Measurements from ENCODE around the gene ICA1L.

ICA1L gene

DNA sequence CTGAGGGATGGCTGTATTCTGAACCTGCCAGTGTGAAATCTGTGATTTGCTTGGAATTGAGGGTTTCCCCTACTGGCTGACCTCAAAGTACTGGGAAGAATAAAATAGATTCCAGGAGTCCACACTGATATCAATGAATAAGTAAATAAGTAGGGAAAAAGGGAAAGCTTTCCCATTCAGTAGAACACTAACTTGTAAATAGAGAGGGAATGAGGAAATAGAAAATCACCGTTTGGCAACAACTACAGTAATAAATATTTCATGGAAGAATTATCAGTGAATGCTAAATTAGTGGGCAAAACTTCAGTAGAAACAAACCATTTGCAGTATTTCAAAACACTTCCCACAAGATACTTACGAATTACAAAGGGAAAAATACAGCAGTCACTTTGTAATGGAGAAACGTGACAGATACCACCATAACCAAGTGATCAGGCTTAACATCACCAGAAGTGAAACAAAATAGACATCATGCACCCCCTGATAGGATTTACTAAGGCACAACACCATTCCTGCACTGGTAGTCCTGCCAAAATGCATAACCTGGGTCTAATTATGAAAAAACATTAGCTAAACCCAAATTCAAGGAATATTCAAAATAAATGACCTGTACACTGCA lies 88.5 kb downstream of the ICA1L start:
- no peaks in the 10 kb centered on the region for H3K27me3 ChIP-seq (replicated peaks in 2 of 5; ENCODE audit: control insufficient read depth in 4 of 5, insufficient read depth in 5 of 5, low read length in 4 of 5)
- H3K4me3 ChIP-seq (ENCODE audit: control insufficient read depth in 1 of 7, extremely low read depth in 1 of 7, insufficient read depth in 4 of 7, low read depth in 2 of 7, low read length in 6 of 7) = no peak overlapping the region
- 100% methylated on average over 1 of the region's 3 CpGs for WGBS (ENCODE audit: insufficient coverage)
- H3K27ac ChIP-seq (ENCODE audit: insufficient read depth in 1 of 2, low read depth in 1 of 2, low read length in 2 of 2, poor library complexity in 1 of 2, severe bottlenecking in 2 of 2) = no peak overlapping the region
- CTCF ChIA-PET = no interaction called here
- POLR2A ChIA-PET = no interaction called here
- H3K9me3 ChIP-seq (ENCODE audit: control extremely low read depth in 1 of 5, control insufficient read depth in 4 of 5, insufficient read depth in 2 of 5, low read depth in 1 of 5, low read length in 4 of 5) = no peaks in the 10 kb centered on the region
- peaks cover 3 to 42% (median 9%) of the 10 kb centered on the region in 4 experiments for H3K36me3 ChIP-seq (ENCODE audit: control insufficient read depth in 4 of 4, insufficient read depth in 4 of 4, low read length in 3 of 4)
- H3K4me1 ChIP-seq (ENCODE audit: control extremely low read depth in 1 of 4, control insufficient read depth in 4 of 4, insufficient read depth in 4 of 4, low read length in 3 of 4) = no peaks in the 10 kb centered on the region
- DNase-seq = no peak

DNA sequence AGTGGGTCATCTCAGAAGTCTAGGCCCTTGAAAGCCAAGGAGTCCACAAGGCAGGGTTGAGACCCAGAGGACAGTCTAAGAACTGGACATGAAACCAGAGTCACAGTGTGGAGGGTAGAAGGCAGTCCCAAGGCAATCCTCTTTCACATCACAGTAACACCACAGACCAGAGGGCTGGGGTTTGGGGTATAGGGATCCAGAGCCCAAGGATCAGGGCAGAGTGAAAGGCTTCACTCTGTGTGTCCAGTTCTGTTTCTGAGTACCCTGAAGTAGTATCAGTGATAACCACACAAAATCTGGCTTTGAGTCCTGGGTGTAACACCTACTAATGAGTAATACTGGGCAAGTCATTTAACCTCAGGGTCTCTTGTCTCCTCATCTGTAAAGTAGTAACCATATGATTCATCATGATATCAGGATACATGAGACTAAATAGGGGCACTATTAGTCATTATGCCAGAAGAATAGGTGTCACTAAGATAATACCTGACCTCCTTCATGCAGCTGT lies 91.0 kb downstream of the ICA1L start:
- no peak overlapping the region for H3K4me3 ChIP-seq (ENCODE audit: control insufficient read depth in 1 of 7, extremely low read depth in 1 of 7, insufficient read depth in 4 of 7, low read depth in 2 of 7, low read length in 6 of 7)
- H3K9me3 ChIP-seq (ENCODE audit: control extremely low read depth in 1 of 5, control insufficient read depth in 4 of 5, insufficient read depth in 2 of 5, low read depth in 1 of 5, low read length in 4 of 5) = no peaks in the 10 kb centered on the region
- ChIA-PET POLR2A (no interaction called here), CTCF (no interaction called here)
- H3K27ac ChIP-seq (ENCODE audit: insufficient read depth in 1 of 2, low read depth in 1 of 2, low read length in 2 of 2, poor library complexity in 1 of 2, severe bottlenecking in 2 of 2) = no peak overlapping the region
- peaks cover 2 to 34% (median 7%) of the 10 kb centered on the region in 4 experiments for H3K36me3 ChIP-seq (ENCODE audit: control insufficient read depth in 4 of 4, insufficient read depth in 4 of 4, low read length in 3 of 4)
- no peaks in the 10 kb centered on the region for H3K4me1 ChIP-seq (ENCODE audit: control extremely low read depth in 1 of 4, control insufficient read depth in 4 of 4, insufficient read depth in 4 of 4, low read length in 3 of 4)
- no peaks in the 10 kb centered on the region for H3K27me3 ChIP-seq (replicated peaks in 2 of 5; ENCODE audit: control insufficient read depth in 4 of 5, insufficient read depth in 5 of 5, low read length in 4 of 5)
- no peak for DNase-seq

DNA sequence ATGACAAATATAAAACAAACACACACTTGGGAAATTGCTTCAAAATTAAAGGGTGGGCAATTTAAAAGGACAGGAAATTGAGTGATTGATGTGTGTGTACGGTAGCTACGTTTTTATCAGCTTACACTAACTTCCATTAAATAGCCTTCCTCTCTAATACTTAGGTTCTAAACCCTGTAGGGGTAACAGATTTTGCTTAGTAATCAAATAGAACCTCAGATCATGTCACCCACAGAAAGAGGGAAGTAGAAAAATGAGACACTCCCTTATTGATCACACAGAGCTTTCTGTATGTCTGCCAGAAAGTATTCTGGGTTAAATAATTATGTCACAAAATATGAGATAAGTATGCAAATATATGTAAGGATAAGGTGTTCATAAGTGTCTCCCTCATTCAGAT lies 93.3 kb downstream of the ICA1L start:
- Histone ChIP-seq H3K9me3 (ENCODE audit: control extremely low read depth in 1 of 5, control insufficient read depth in 4 of 5, insufficient read depth in 2 of 5, low read depth in 1 of 5, low read length in 4 of 5) (no peaks in the 10 kb centered on the region), H3K27ac (ENCODE audit: insufficient read depth in 1 of 2, low read depth in 1 of 2, low read length in 2 of 2, poor library complexity in 1 of 2, severe bottlenecking in 2 of 2) (no peak overlapping the region), H3K4me1 (ENCODE audit: control extremely low read depth in 1 of 4, control insufficient read depth in 4 of 4, insufficient read depth in 4 of 4, low read length in 3 of 4) (no peaks in the 10 kb centered on the region), H3K36me3 (ENCODE audit: control insufficient read depth in 4 of 4, insufficient read depth in 4 of 4, low read length in 3 of 4) (peaks cover 2 to 33% (median 15%) of the 10 kb centered on the region in 4 experiments), H3K27me3 (replicated peaks in 2 of 5; ENCODE audit: control insufficient read depth in 4 of 5, insufficient read depth in 5 of 5, low read length in 4 of 5) (no peaks in the 10 kb centered on the region), H3K4me3 (ENCODE audit: control insufficient read depth in 1 of 7, extremely low read depth in 1 of 7, insufficient read depth in 4 of 7, low read depth in 2 of 7, low read length in 6 of 7) (no peak overlapping the region)
- CTCF ChIA-PET = no interaction called here
- peak in 1 of 3 donors; percentile 2 for DNase-seq
- no CpG with 5 or more reads among the region's 2 CpGs for WGBS (ENCODE audit: insufficient coverage)
- POLR2A ChIA-PET = no interaction called here

DNA sequence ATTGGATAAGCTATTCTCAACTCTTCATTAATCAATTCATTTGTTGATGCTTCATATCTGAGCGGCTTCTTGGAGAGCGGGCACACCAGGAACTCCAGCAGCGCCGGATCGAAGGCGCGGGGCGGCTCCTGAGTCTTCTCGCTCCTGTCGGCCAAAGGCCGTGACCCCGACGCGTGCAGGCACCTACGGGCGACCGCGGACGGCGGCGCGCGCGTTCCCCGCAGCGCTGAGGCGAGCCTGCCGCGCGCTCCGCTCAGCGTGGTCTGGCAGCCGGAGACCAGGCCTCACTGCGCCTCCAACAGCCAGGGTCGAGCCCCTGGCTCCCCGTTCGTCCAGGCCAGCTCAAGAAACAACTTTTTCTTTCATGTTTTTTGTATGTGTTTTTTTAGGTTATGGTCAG lies 97.5 kb downstream of the ICA1L start:
- no peak overlapping the region for H3K4me3 ChIP-seq (ENCODE audit: control insufficient read depth in 1 of 7, extremely low read depth in 1 of 7, insufficient read depth in 4 of 7, low read depth in 2 of 7, low read length in 6 of 7)
- DNase-seq = no peak
- H3K27me3 ChIP-seq (replicated peaks in 2 of 5; ENCODE audit: control insufficient read depth in 4 of 5, insufficient read depth in 5 of 5, low read length in 4 of 5) = no peaks in the 10 kb centered on the region
- CTCF ChIA-PET = no interaction called here
- POLR2A ChIA-PET = no interaction called here
- no peak overlapping the region for H3K27ac ChIP-seq (ENCODE audit: insufficient read depth in 1 of 2, low read depth in 1 of 2, low read length in 2 of 2, poor library complexity in 1 of 2, severe bottlenecking in 2 of 2)
- H3K9me3 ChIP-seq (ENCODE audit: control extremely low read depth in 1 of 5, control insufficient read depth in 4 of 5, insufficient read depth in 2 of 5, low read depth in 1 of 5, low read length in 4 of 5) = no peaks in the 10 kb centered on the region
- WGBS (ENCODE audit: insufficient coverage) = 98% methylated on average over 33 of the region's 37 CpGs
- H3K36me3 ChIP-seq (ENCODE audit: control insufficient read depth in 4 of 4, insufficient read depth in 4 of 4, low read length in 3 of 4) = peaks cover 2 to 17% (median 16%) of the 10 kb centered on the region in 4 experiments
- H3K4me1 ChIP-seq (ENCODE audit: control extremely low read depth in 1 of 4, control insufficient read depth in 4 of 4, insufficient read depth in 4 of 4, low read length in 3 of 4) = no peaks in the 10 kb centered on the region

DNA sequence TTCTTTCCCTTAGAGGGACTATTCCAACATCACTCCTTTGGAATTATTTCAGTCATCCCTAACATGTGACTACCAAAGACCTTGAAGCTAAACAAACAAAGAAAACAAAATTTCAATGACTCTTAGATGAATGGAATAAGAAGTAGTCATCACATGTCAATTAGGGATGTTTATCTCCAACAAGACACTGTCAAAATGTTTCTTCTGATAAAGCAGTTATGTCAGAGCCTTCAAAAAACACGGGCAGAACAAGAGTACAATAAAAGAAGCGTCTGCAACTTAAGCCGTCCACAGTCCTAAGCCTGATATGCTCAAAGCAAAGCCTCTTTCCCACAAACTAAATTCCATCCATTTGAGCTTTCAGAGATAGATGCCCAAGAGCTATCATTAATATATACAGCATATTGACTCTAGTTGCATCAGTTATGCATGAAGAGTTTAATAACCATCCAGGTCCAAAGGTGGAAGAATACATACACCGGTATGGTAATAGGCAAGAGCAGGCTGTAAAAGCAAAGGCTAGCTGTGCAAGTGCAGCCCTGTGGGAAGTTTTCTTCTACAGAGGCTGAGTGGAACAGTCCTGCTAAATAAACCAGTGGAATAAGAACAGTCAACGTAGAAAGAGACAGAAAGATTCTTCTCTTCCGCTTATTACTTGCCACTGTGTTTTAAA lies 98.1 kb downstream of the ICA1L start:
- POLR2A ChIA-PET = no interaction called here
- no peak for DNase-seq
- Histone ChIP-seq H3K4me3 (ENCODE audit: control insufficient read depth in 1 of 7, extremely low read depth in 1 of 7, insufficient read depth in 4 of 7, low read depth in 2 of 7, low read length in 6 of 7) (no peak overlapping the region), H3K36me3 (ENCODE audit: control insufficient read depth in 4 of 4, insufficient read depth in 4 of 4, low read length in 3 of 4) (peaks cover 2 to 17% (median 13%) of the 10 kb centered on the region in 4 experiments), H3K4me1 (ENCODE audit: control extremely low read depth in 1 of 4, control insufficient read depth in 4 of 4, insufficient read depth in 4 of 4, low read length in 3 of 4) (no peaks in the 10 kb centered on the region), H3K27ac (ENCODE audit: insufficient read depth in 1 of 2, low read depth in 1 of 2, low read length in 2 of 2, poor library complexity in 1 of 2, severe bottlenecking in 2 of 2) (no peak overlapping the region), H3K9me3 (ENCODE audit: control extremely low read depth in 1 of 5, control insufficient read depth in 4 of 5, insufficient read depth in 2 of 5, low read depth in 1 of 5, low read length in 4 of 5) (no peaks in the 10 kb centered on the region), H3K27me3 (replicated peaks in 2 of 5; ENCODE audit: control insufficient read depth in 4 of 5, insufficient read depth in 5 of 5, low read length in 4 of 5) (no peaks in the 10 kb centered on the region)
- 100% methylated on average over 2 of the region's 6 CpGs for WGBS (ENCODE audit: insufficient coverage)
- CTCF ChIA-PET = no interaction called here

DNA sequence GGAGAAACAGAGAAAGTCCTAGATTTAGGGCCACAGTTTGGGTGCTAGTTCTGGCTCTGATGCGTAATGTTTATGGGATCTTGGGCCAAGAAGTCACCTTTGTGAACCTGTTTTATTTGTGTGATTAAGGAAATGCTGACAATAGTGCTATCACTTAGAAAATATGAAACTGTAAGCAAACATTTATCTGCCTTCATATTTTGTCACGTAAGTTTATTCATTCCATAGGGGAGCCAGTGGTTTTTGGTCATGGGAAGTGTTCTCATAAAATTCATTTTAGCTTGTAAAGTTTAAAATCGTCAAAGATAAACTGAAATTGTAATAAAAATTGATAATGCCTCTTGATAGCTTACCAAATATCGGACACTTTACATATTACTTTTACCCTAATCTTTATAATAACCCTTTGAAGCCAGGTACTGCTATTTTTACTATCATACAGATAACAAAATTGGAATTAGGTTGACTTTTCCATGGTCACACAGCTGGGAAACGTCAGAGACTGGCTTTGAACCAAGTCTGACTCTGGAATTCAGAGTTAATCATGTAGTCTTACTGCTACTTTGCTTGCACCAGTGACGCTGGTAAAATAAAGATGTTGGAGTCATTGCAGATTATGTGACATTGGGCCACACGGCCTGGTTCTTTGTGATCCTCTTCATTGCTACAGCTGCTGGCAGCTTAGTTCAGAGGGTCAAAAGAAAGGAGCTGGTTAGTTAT lies 99.7 kb downstream of the ICA1L start:
- WGBS (ENCODE audit: insufficient coverage) = 97% methylated on average over 6 of the region's 7 CpGs
- ChIA-PET CTCF (interaction anchor here (1.1 kb wide), 1 partner anchor 13 kb away, joined by 3 read pairs; no protein-coding TSS in a partner anchor), POLR2A (no interaction called here)
- H3K27me3 ChIP-seq (replicated peaks in 2 of 5; ENCODE audit: control insufficient read depth in 4 of 5, insufficient read depth in 5 of 5, low read length in 4 of 5) = no peaks in the 10 kb centered on the region
- H3K9me3 ChIP-seq (ENCODE audit: control extremely low read depth in 1 of 5, control insufficient read depth in 4 of 5, insufficient read depth in 2 of 5, low read depth in 1 of 5, low read length in 4 of 5) = no peaks in the 10 kb centered on the region
- H3K27ac ChIP-seq (ENCODE audit: insufficient read depth in 1 of 2, low read depth in 1 of 2, low read length in 2 of 2, poor library complexity in 1 of 2, severe bottlenecking in 2 of 2) = no peak overlapping the region
- DNase-seq = no peak
- no peaks in the 10 kb centered on the region for H3K4me1 ChIP-seq (ENCODE audit: control extremely low read depth in 1 of 4, control insufficient read depth in 4 of 4, insufficient read depth in 4 of 4, low read length in 3 of 4)
- H3K4me3 ChIP-seq (ENCODE audit: control insufficient read depth in 1 of 7, extremely low read depth in 1 of 7, insufficient read depth in 4 of 7, low read depth in 2 of 7, low read length in 6 of 7) = no peak overlapping the region
- H3K36me3 ChIP-seq (ENCODE audit: control insufficient read depth in 4 of 4, insufficient read depth in 4 of 4, low read length in 3 of 4) = peaks cover 0 to 17% (median 12%) of the 10 kb centered on the region in 4 experiments

DNA sequence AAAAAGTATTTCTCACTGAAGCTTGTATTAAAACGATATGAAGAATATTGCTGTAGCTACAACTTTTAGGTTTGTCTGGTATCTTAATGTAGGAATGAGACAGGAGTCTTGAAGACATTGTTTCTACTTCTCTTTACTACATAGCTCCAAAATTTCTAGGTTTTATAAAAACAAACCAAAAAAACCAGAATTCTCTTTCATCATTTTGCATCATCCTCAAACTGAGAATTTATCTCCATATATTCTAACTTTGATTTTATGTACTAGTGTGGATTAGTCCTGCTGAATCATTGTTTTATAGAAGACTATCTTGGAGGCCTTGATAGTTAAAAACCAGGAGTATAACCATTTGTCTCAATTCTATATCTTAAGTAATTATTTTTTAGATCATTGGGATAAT lies 100.2 kb downstream of the ICA1L start:
- Histone ChIP-seq H3K4me3 (ENCODE audit: control insufficient read depth in 1 of 7, extremely low read depth in 1 of 7, insufficient read depth in 4 of 7, low read depth in 2 of 7, low read length in 6 of 7) (no peak overlapping the region), H3K36me3 (ENCODE audit: control insufficient read depth in 4 of 4, insufficient read depth in 4 of 4, low read length in 3 of 4) (peaks cover 0 to 18% (median 14%) of the 10 kb centered on the region in 4 experiments), H3K9me3 (ENCODE audit: control extremely low read depth in 1 of 5, control insufficient read depth in 4 of 5, insufficient read depth in 2 of 5, low read depth in 1 of 5, low read length in 4 of 5) (no peaks in the 10 kb centered on the region), H3K27me3 (replicated peaks in 2 of 5; ENCODE audit: control insufficient read depth in 4 of 5, insufficient read depth in 5 of 5, low read length in 4 of 5) (no peaks in the 10 kb centered on the region), H3K4me1 (ENCODE audit: control extremely low read depth in 1 of 4, control insufficient read depth in 4 of 4, insufficient read depth in 4 of 4, low read length in 3 of 4) (no peaks in the 10 kb centered on the region), H3K27ac (ENCODE audit: insufficient read depth in 1 of 2, low read depth in 1 of 2, low read length in 2 of 2, poor library complexity in 1 of 2, severe bottlenecking in 2 of 2) (no peak overlapping the region)
- no peak for DNase-seq
- ChIA-PET POLR2A (no interaction called here), CTCF (interaction anchor here (1.1 kb wide), 1 partner anchor 14 kb away, joined by 3 read pairs; no protein-coding TSS in a partner anchor)
- no CpG with 5 or more reads among the region's 1 CpG for WGBS (ENCODE audit: insufficient coverage)
